ENCODE results near the gene ARID3A. TPM values are rescaled to one million over a fixed set of nuclear protein-coding genes. Genes with fewer than 3 reads are reported as not detected.
A peak's percentile ranks its signal among the peaks of the same experiment; 100 is the strongest.

The ARID3A gene
- total RNA-seq, 2 experiments from 2014 or later, result 9.9 to 21.6 TPM

DNA sequence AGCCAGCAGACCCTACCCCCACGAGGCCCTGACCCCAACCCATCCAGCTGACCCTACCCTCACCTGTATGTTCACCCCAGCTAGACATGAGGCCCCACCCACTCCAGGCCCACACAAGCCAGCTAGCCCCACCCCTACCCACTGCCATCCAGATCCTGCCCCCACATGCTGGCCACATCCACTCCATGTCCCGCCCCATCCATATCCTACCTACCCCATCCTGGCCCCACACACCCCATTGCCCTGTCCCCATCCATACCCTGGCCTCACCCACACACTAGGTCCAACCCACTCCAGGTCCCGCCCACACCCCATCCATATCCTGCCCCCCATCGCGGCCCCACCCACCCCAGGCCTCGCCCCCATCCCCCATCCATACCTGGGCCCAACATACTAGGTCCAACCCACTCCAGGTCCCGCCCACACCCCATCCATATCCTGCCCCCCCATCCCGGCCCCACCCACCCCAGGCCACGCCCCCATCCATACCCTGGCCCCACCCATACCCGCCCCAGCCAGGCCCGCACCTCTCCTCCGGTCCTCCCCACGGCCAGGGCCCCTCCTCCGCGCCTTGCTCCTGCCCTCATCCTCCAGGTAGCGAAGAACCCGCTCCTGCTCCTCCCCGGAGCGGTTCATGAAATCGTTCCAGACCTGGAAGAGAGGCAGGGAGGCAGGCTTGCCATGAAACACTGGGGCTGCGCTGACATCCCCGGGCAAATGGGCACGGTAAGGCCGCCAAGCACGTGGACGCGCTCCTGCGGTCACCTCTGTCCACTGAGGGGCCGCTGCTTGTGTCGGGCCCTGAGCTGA is 25.3 kb upstream of the ARID3A start:
- no peak overlapping the region for H3K4me2 ChIP-seq (ENCODE audit: low read length)
- H3K9me2 ChIP-seq (ENCODE audit: insufficient read depth, low read length), result no peaks in the 10 kb centered on the region
- peaks cover 17% of the 10 kb centered on the region; the same call in 1 of the 2 replicates for H3K36me3 ChIP-seq (ENCODE audit: insufficient read depth, low read length)
- no peaks in the 10 kb centered on the region for H4K20me1 ChIP-seq (ENCODE audit: insufficient read depth, low read length)
- no peak overlapping the region for H3K4me3 ChIP-seq (ENCODE audit: low read depth, low read length, poor library complexity, severe bottlenecking)
- no peaks in the 10 kb centered on the region for H3K9me3 ChIP-seq (ENCODE audit: low read length)
- no peak overlapping the region for H3K27ac ChIP-seq (ENCODE audit: low read depth, low read length, poor library complexity, severe bottlenecking)
- no peak overlapping the region for H2AFZ ChIP-seq (ENCODE audit: low read length)
- H3K4me1 ChIP-seq (ENCODE audit: insufficient read depth, low read length, poor library complexity, severe bottlenecking), result peaks cover 24% of the 10 kb centered on the region
- peak; percentile 54 for DNase-seq (ENCODE audit: low spot score)
- CTCF ChIA-PET (ENCODE audit: unreplicated experiment), result interaction anchor here (0.5 kb wide), 1 partner anchor 109 kb away, joined by 3 read pairs; no protein-coding TSS in a partner anchor
- POLR2A ChIA-PET, result no interaction called here
- H3K79me2 ChIP-seq (ENCODE audit: insufficient read depth, low read depth, low read length), result no peaks in the 10 kb centered on the region
- BruUV-seq (replicated peaks), result no TSS peak
- intact Hi-C loops (cut with micrococcal nuclease; ENCODE audit: unreplicated experiment), result no loop called here
- TF ChIP-seq EZH2phosphoT487 (IDR thresholded peaks at IDR 0.05; ENCODE audit: borderline replicate concordance, low read depth, low read length), result no peak
- TF ChIP-seq, protein P1, sequence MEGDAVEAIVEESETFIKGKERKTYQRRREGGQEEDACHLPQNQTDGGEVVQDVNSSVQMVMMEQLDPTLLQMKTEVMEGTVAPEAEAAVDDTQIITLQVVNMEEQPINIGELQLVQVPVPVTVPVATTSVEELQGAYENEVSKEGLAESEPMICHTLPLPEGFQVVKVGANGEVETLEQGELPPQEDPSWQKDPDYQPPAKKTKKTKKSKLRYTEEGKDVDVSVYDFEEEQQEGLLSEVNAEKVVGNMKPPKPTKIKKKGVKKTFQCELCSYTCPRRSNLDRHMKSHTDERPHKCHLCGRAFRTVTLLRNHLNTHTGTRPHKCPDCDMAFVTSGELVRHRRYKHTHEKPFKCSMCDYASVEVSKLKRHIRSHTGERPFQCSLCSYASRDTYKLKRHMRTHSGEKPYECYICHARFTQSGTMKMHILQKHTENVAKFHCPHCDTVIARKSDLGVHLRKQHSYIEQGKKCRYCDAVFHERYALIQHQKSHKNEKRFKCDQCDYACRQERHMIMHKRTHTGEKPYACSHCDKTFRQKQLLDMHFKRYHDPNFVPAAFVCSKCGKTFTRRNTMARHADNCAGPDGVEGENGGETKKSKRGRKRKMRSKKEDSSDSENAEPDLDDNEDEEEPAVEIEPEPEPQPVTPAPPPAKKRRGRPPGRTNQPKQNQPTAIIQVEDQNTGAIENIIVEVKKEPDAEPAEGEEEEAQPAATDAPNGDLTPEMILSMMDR (conservative IDR thresholded peaks at IDR 0.05; ENCODE audit: low read length), result no peak

DNA sequence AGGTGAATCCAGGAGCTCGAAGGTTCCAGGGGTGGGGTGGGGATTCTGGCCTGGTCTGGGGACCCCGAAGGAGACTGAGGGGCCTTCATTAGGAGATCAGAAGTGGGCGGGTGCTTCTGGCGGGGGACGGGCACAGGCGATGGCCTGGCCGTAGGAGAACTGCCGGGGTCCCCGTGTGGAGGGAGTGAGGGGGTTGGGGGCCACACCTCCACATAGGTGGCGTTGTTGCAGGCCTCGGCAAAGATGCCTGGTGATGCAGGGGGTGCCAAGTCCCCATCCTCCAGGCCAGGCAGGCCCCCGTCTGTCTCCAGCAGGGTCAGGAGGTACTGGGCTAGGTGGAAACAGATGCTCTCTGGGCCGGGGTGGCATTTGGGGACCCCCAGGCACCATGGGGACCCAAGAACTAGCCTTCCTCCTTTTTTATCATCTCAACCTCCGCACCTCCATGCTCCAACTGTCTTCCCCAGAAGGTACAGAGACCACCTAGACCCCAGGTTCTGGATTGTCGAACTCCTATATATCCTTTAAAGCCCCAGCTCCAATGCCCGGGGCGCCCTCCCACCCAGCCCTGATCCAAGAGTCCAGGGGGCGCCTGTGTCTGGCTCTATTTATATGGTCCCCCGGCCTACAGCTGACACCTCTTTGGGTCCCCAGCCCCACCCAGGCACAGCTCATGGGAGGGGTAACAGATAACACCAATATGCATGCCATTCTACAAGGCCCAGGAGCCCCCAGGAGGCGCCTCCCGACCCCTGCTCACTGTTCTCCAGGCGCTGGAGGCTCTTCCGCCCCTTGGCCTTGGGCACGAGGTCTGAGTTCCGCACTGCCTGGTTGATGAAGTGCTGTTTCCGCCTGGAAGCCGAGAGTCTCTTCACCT is 24.4 kb upstream of the ARID3A start:
- ChIA-PET POLR2A (interaction anchor here (0.6 kb wide), 1 partner anchor 44 kb away, joined by 3 read pairs; no protein-coding TSS in a partner anchor), CTCF (ENCODE audit: unreplicated experiment) (no interaction called here)
- Histone ChIP-seq H3K4me3 (ENCODE audit: low read depth, low read length, poor library complexity, severe bottlenecking) (no peak overlapping the region), H4K20me1 (ENCODE audit: insufficient read depth, low read length) (no peaks in the 10 kb centered on the region), H2AFZ (ENCODE audit: low read length) (no peak overlapping the region), H3K4me2 (ENCODE audit: low read length) (no peak overlapping the region), H3K79me2 (ENCODE audit: insufficient read depth, low read depth, low read length) (no peaks in the 10 kb centered on the region), H3K4me1 (ENCODE audit: insufficient read depth, low read length, poor library complexity, severe bottlenecking) (peaks cover 34% of the 10 kb centered on the region), H3K27ac (ENCODE audit: low read depth, low read length, poor library complexity, severe bottlenecking) (no peak overlapping the region), H3K9me2 (ENCODE audit: insufficient read depth, low read length) (no peaks in the 10 kb centered on the region), H3K9me3 (ENCODE audit: low read length) (no peaks in the 10 kb centered on the region), H3K36me3 (ENCODE audit: insufficient read depth, low read length) (peaks cover 17% of the 10 kb centered on the region; the same call in 1 of the 2 replicates)
- TF ChIP-seq EZH2phosphoT487 (IDR thresholded peaks at IDR 0.05; ENCODE audit: borderline replicate concordance, low read depth, low read length), result no peak
- TF ChIP-seq, protein P1 (conservative IDR thresholded peaks at IDR 0.05; ENCODE audit: low read length), result no peak
- intact Hi-C loops (cut with micrococcal nuclease; ENCODE audit: unreplicated experiment), result no loop called here
- DNase-seq (ENCODE audit: low spot score), result no peak
- BruUV-seq (replicated peaks), result no TSS peak
